HG02588 (cell line): Measurements from ENCODE around the gene GPX5.
"Not testable (repeated sequence)": the region's sequence is repeated elsewhere in the genome, so short reads cannot be mapped to it uniquely, and the experiment has no call there.

Experiments
- ATAC-seq: cut with Tn5 transposase; IDR thresholded peaks from one replicate; pipeline ENCODE4 v1.9.1; 2021; ENCODE audit warnings: mild to moderate bottlenecking, moderate library complexity; ENCODE audit not compliant: unreplicated experiment

The GPX5 gene

GRCh38 chr6:28511628-28512300, 13.9 kb upstream of the GPX5 start:
- no peak for ATAC-seq

- not testable (repeated sequence) for ATAC-seq
Observed at GRCh38 chr6:28512387-28512786, 13.3 kb upstream of the GPX5 start.

- no peak for ATAC-seq
Observed at GRCh38 chr6:28515676-28516075, 10.0 kb upstream of the GPX5 start, which contains the start of gene GPX6. TSS of gene GPX6 (minus strand) at chr6:28515793. CDS start at chr6:28515743, 50 bp downstream.

GRCh38 chr6:28517964-28518363, 7.7 kb upstream of the GPX5 start:
- ATAC-seq: no peak

GRCh38 chr6:28522594-28523240, 3.0 kb upstream of the GPX5 start:
- ATAC-seq: no peak

- no peak for ATAC-seq
Observed at GRCh38 chr6:28523241-28523622, 2.4 kb upstream of the GPX5 start.

- no peak for ATAC-seq
Observed at GRCh38 chr6:28530777-28531176, 5.1 kb downstream of the GPX5 start.

GRCh38 chr6:28531479-28532128, 5.9 kb downstream of the GPX5 start:
- no peak for ATAC-seq

- ATAC-seq: no peak
Observed at GRCh38 chr6:28534306-28534705, 8.6 kb downstream of the GPX5 start.

GRCh38 chr6:28534875-28535274, 9.2 kb downstream of the GPX5 start:
- ATAC-seq: no peak

- ATAC-seq: no peak
Observed at GRCh38 chr6:28537065-28537464, 11.4 kb downstream of the GPX5 start.

- ATAC-seq: no peak
Observed at GRCh38 chr6:28537509-28538140, 11.9 kb downstream of the GPX5 start.

- ATAC-seq: no peak
Observed at GRCh38 chr6:28541996-28542395, 16.3 kb downstream of the GPX5 start.

GRCh38 chr6:28542440-28543296, 17.0 kb downstream of the GPX5 start:
- ATAC-seq: peak; percentile 58

- ATAC-seq: no peak
Observed at GRCh38 chr6:28543651-28544610, 18.2 kb downstream of the GPX5 start.

- no peak for ATAC-seq
Observed at GRCh38 chr6:28545955-28546354, 20.3 kb downstream of the GPX5 start.

GRCh38 chr6:28547003-28547402, 21.3 kb downstream of the GPX5 start:
- not testable (repeated sequence) for ATAC-seq

GRCh38 chr6:28551891-28552666, 26.4 kb downstream of the GPX5 start:
- ATAC-seq: no peak
